ENCODE data around the gene MVK.

GRCh38 chr12:109554761-109555160 lies 18.8 kb upstream of the MVK start:
- no peak for TF ChIP-seq BHLHE40 (IDR thresholded peaks at IDR 0.05; ENCODE audit: borderline replicate concordance)
- no peak for TF ChIP-seq SUZ12 (IDR thresholded peaks at IDR 0.05)

Data from HEK293T (cell line).